HepG2 (cell line): ENCODE results near the gene SMIM1. TPM values are rescaled to one million over a fixed set of nuclear protein-coding genes. Genes with fewer than 3 reads are reported as not detected.

ENCODE experiments used
- ATF7-NPFF ChIP-seq: sonication (generic); formaldehyde crosslinking; IDR thresholded peaks from 2 replicates; pipeline ENCODE4 v1.8.1; 2023; ENCODE audit warnings: mild to moderate bottlenecking, low read depth, missing genetic modification reagents, moderate library complexity
- CENPT ChIP-seq: sonication (generic); formaldehyde crosslinking; IDR thresholded peaks from 2 replicates; pipeline ENCODE4 v1.8.0; 2022; ENCODE audit warnings: low read depth, mild to moderate bottlenecking, moderate library complexity, missing genetic modification reagents
- ELF3 ChIP-seq: IDR thresholded peaks from 2 replicates; pipeline ENCODE4 v1.6.1; 2016; ENCODE audit warnings: missing genetic modification reagents, missing compliant biosample characterization
- HNRNPUL1 ChIP-seq: fragments of 200-400 bp; formaldehyde crosslinking; IDR thresholded peaks from 2 replicates; pipeline ENCODE4 v1.6.1; 2017; ENCODE audit warnings: low read depth, mild to moderate bottlenecking, low read length, moderate library complexity
- MXD4 ChIP-seq: IDR thresholded peaks from 2 replicates; pipeline ENCODE4 v1.6.1; 2016; ENCODE audit warnings: mild to moderate bottlenecking, missing biosample characterization, missing genetic modification reagents
- MYNN ChIP-seq: sonication (generic); formaldehyde crosslinking; IDR thresholded peaks from 2 replicates; pipeline ENCODE4 v1.4.0; 2020; ENCODE audit warnings: mild to moderate bottlenecking, low read depth, missing genetic modification reagents
- SIX4 ChIP-seq: sonication (generic); formaldehyde crosslinking; IDR thresholded peaks from 2 replicates; pipeline ENCODE4 v1.4.0; 2020; ENCODE audit warnings: missing genetic modification reagents
- TBX2 ChIP-seq: sonication (generic); formaldehyde crosslinking; IDR thresholded peaks from 2 replicates; pipeline ENCODE4 v1.5.0; 2020; ENCODE audit warnings: missing genetic modification reagents, mild to moderate bottlenecking, borderline replicate concordance
- ZEB1 ChIP-seq: IDR thresholded peaks from 2 replicates; pipeline ENCODE4 v1.6.1; 2012; ENCODE audit warnings: mild to moderate bottlenecking, low read depth, inconsistent platforms; ENCODE audit not compliant: insufficient replicate concordance
- ZNF230 ChIP-seq: sonication (generic); formaldehyde crosslinking; IDR thresholded peaks from 2 replicates; pipeline ENCODE4 v1.4.0; 2020; ENCODE audit warnings: mild to moderate bottlenecking, missing genetic modification reagents
- ZNF589 ChIP-seq: sonication (generic); formaldehyde crosslinking; conservative IDR thresholded peaks from 2 replicates; pipeline ENCODE4 v1.8.0; 2022; ENCODE audit warnings: mild to moderate bottlenecking, moderate library complexity, missing genetic modification reagents
- ZNF768 ChIP-seq: sonication (generic); formaldehyde crosslinking; IDR thresholded peaks from 2 replicates; pipeline ENCODE4 v1.4.0; 2020; ENCODE audit warnings: missing genetic modification reagents
- ZSCAN22 ChIP-seq: sonication (generic); formaldehyde crosslinking; IDR thresholded peaks from 2 replicates; pipeline ENCODE4 v1.4.0; 2020; ENCODE audit warnings: mild to moderate bottlenecking, missing genetic modification reagents
- polyA plus RNA-seq, 8 experiments: library from polyadenylated mRNA; depleted of rRNA in 3 of 8; stranded (reverse) in 7 of 8; unstranded in 1 of 8; fragments of >200 nt; fragmentation: Illumina TruSeq in 4 of 8; extraction: Trizol in 4 of 8; gene quantifications; 2 replicates each; pipeline versions ENCODE4 v1.2.1 to v1.2.3, GENCODE V29; 2011 to 2016; ENCODE audit warnings: low read depth in 4 of 8, missing spikeins in 1 of 8, mixed read lengths in 1 of 8; ENCODE audit not compliant: insufficient read depth in 1 of 8
- total RNA-seq, 5 experiments: library from RNA; depleted of rRNA; stranded (reverse); fragments of >200 nt; fragmentation: Illumina TruSeq; extraction: Trizol; gene quantifications; 2 replicates each; pipeline ENCODE4 v1.2.3, GENCODE V29; 2016; ENCODE audit warnings: low read depth in 1 of 5
- TF ChIP-seq, protein P1 (sequence below): IDR thresholded peaks from 2 replicates; pipeline ENCODE4 v1.6.1; 2016; ENCODE audit warnings: missing compliant biosample characterization, missing genetic modification reagents, borderline replicate concordance
- TF ChIP-seq, protein P2 (sequence below): sonication (generic); formaldehyde crosslinking; IDR thresholded peaks from 2 replicates; pipeline ENCODE4 v1.4.0; 2020; ENCODE audit warnings: missing genetic modification reagents
- TF ChIP-seq, protein P3 (sequence below): sonication (generic); formaldehyde crosslinking; IDR thresholded peaks from 2 replicates; pipeline ENCODE4 v1.4.0; 2020; ENCODE audit warnings: missing genetic modification reagents
- TF ChIP-seq, protein P4 (sequence below): sonication (generic); formaldehyde crosslinking; IDR thresholded peaks from 2 replicates; pipeline ENCODE4 v1.4.0; 2020; ENCODE audit warnings: missing genetic modification reagents, borderline replicate concordance

SMIM1 gene
- total and polyA plus RNA-seq, 2 of the 13 experiments (the other 11 are each of a cell fraction or from before 2014, with no cell fraction given), result 12.4 to 56.3 TPM

DNA sequence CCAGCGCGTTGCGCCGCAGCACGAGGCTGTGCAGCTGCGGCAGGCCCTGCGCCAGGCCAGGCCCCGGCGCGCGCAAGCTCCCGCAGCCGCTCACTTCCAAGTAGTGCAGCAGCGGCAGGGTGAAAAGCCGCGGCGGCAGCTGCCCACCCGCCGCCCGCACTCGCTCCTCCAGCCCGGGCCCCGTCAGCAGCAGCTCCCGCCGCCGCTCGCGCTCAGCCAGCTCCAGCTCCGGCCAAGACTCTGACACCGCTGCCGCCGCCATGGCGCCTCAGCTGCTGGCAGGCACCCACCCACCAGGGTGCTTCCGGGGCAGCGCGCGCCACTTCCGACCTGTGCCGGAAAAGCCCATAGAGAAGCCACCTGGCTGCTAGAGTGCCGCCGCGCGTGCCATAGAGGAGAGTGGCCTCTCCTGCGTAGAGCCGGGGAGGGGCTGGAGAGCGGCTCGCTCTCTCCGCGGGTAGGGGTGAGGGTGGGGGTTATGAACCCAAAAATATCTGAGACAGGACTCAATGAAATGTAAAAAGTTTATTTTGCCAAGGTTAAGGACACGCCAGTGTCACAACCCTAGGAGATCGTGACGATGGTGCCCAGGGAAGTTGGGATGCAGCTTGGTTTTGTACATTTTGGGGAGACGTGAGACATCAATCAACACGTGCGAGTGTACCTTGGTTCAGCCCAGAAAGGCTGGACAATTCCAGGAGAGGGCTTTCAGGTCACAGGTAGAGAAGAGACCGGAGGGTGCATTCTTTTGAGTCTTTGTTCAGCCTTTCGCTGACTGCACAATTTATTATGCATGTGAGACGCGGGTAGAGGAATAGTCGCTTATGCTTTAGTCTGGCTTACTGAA, 23.9 kb downstream of the SMIM1 start, which contains the start of gene LRRC47 (continued):
- TF ChIP-seq ZNF589 (CRISPR knock-in tag) (no peak), ZNF768 (CRISPR knock-in tag) (0 out of 2 replicates have a peak, but pooled peaks have one; percentile 36), TBX2 (CRISPR knock-in tag) (peak; percentile 76), CENPT (CRISPR knock-in tag) (no peak), HNRNPUL1 (no peak), ATF7-NPFF (no peak), ZNF230 (CRISPR knock-in tag) (no peak; the same call in 1 of the 2 replicates), ZSCAN22 (CRISPR knock-in tag) (no peak), MXD4 (CRISPR knock-in tag) (peak; percentile 78; the same call in 1 of the 2 replicates), ZEB1 (no peak), SIX4 (CRISPR knock-in tag) (0 out of 2 replicates have a peak, but pooled peaks have one; percentile 18), MYNN (CRISPR knock-in tag) (0 out of 2 replicates have a peak, but pooled peaks have one; percentile 50), ELF3 (peak; percentile 63; the same call in 1 of the 2 replicates)
- TF ChIP-seq, protein P1, sequence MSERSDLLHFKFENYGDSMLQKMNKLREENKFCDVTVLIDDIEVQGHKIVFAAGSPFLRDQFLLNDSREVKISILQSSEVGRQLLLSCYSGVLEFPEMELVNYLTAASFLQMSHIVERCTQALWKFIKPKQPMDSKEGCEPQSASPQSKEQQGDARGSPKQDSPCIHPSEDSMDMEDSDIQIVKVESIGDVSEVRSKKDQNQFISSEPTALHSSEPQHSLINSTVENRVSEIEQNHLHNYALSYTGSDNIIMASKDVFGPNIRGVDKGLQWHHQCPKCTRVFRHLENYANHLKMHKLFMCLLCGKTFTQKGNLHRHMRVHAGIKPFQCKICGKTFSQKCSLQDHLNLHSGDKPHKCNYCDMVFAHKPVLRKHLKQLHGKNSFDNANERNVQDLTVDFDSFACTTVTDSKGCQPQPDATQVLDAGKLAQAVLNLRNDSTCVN, result no peak
- TF ChIP-seq, protein P2, sequence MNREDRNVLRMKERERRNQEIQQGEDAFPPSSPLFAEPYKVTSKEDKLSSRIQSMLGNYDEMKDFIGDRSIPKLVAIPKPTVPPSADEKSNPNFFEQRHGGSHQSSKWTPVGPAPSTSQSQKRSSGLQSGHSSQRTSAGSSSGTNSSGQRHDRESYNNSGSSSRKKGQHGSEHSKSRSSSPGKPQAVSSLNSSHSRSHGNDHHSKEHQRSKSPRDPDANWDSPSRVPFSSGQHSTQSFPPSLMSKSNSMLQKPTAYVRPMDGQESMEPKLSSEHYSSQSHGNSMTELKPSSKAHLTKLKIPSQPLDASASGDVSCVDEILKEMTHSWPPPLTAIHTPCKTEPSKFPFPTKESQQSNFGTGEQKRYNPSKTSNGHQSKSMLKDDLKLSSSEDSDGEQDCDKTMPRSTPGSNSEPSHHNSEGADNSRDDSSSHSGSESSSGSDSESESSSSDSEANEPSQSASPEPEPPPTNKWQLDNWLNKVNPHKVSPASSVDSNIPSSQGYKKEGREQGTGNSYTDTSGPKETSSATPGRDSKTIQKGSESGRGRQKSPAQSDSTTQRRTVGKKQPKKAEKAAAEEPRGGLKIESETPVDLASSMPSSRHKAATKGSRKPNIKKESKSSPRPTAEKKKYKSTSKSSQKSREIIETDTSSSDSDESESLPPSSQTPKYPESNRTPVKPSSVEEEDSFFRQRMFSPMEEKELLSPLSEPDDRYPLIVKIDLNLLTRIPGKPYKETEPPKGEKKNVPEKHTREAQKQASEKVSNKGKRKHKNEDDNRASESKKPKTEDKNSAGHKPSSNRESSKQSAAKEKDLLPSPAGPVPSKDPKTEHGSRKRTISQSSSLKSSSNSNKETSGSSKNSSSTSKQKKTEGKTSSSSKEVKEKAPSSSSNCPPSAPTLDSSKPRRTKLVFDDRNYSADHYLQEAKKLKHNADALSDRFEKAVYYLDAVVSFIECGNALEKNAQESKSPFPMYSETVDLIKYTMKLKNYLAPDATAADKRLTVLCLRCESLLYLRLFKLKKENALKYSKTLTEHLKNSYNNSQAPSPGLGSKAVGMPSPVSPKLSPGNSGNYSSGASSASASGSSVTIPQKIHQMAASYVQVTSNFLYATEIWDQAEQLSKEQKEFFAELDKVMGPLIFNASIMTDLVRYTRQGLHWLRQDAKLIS, result no peak
- TF ChIP-seq, protein P3, sequence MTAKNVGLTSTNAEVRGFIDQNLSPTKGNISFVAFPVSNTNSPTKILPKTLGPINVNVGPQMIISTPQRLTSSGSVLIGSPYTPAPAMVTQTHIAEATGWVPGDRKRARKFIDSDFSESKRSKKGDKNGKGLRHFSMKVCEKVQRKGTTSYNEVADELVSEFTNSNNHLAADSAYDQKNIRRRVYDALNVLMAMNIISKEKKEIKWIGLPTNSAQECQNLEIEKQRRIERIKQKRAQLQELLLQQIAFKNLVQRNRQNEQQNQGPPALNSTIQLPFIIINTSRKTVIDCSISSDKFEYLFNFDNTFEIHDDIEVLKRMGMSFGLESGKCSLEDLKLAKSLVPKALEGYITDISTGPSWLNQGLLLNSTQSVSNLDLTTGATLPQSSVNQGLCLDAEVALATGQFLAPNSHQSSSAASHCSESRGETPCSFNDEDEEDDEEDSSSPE, result peak; percentile 60
- TF ChIP-seq, protein P4, sequence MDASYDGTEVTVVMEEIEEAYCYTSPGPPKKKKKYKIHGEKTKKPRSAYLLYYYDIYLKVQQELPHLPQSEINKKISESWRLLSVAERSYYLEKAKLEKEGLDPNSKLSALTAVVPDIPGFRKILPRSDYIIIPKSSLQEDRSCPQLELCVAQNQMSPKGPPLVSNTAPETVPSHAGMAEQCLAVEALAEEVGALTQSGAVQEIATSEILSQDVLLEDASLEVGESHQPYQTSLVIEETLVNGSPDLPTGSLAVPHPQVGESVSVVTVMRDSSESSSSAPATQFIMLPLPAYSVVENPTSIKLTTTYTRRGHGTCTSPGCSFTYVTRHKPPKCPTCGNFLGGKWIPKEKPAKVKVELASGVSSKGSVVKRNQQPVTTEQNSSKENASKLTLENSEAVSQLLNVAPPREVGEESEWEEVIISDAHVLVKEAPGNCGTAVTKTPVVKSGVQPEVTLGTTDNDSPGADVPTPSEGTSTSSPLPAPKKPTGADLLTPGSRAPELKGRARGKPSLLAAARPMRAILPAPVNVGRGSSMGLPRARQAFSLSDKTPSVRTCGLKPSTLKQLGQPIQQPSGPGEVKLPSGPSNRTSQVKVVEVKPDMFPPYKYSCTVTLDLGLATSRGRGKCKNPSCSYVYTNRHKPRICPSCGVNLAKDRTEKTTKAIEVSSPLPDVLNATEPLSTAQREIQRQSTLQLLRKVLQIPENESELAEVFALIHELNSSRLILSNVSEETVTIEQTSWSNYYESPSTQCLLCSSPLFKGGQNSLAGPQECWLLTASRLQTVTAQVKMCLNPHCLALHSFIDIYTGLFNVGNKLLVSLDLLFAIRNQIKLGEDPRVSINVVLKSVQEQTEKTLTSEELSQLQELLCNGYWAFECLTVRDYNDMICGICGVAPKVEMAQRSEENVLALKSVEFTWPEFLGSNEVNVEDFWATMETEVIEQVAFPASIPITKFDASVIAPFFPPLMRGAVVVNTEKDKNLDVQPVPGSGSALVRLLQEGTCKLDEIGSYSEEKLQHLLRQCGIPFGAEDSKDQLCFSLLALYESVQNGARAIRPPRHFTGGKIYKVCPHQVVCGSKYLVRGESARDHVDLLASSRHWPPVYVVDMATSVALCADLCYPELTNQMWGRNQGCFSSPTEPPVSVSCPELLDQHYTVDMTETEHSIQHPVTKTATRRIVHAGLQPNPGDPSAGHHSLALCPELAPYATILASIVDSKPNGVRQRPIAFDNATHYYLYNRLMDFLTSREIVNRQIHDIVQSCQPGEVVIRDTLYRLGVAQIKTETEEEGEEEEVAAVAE (CRISPR knock-in tag), result peak; percentile 37; the same call in 1 of the 2 replicates
